HG03565 (cell line): ENCODE measurements around the gene KCNH8.
"Not testable (repeated sequence)": the region's sequence is repeated elsewhere in the genome, so short reads cannot be mapped to it uniquely, and the experiment has no call there.

ENCODE experiments used
- ATAC-seq: cut with Tn5 transposase; IDR thresholded peaks from one replicate; pipeline ENCODE4 v1.9.1; 2021; ENCODE audit warnings: mild to moderate bottlenecking, moderate library complexity; ENCODE audit not compliant: unreplicated experiment

KCNH8 gene

GRCh38 chr3:19171794-19172193 lies 23.5 kb downstream of the KCNH8 start:
- ATAC-seq: no peak

DNA sequence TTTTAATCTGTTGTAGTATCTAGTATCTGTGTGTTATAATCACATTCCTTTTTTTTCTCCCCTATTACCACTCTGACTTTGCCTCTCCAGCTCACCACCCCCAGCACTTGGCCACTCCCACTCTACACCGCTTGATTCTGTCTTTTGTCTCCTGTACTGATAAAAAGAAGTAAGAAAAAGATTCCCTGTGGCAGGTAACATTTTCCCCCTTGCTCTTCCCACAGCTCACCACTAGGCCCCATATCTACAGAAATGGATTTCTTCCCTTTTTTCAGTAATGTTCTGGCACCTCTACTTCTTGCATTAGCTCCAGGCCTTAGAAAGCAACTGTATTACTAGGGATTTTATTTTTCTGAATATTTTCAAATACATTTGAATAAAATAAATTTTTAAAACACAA lies 25.6 kb downstream of the KCNH8 start:
- ATAC-seq: no peak

GRCh38 chr3:19183584-19183983 lies 35.3 kb downstream of the KCNH8 start:
- ATAC-seq: no peak

DNA sequence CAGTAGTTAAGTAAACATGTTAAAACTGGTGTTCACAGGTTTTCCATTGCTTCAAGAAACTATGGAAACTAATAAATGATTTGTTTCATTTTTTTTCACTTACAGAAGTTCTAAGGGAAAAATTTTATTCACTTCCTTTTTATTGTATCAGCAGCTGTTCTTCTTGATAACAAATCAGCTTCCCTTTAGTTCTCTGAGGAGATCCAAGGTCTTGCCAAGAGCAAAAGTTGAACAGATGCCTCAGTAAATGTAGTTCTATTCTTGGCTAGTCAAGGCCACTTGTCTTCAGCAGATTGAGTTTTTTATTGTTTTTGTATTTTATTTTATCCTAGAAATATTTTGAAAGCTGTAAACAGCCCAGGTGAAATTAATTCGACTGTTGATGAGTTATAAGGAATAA lies 41.8 kb downstream of the KCNH8 start:
- no peak for ATAC-seq

GRCh38 chr3:19190602-19191001 lies 42.3 kb downstream of the KCNH8 start:
- ATAC-seq: peak; percentile 96

DNA sequence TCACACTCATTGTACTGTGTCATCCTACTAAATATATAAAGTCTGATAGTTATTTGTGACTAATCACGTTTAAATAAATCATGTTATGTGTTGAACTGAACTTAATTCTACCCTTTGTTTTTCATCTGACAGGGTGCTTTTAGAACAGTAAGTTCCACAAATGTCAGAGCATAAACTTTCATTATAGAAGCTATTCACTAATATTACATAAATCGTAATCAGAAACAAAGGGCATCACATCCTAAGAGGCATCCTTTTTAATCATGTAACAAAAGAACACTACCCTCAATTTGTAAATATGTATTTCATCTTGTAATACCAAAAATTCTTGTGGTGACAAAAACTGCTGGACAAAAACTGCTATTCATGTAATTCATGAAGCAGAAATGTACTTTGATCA lies 50.8 kb downstream of the KCNH8 start:
- ATAC-seq: no peak

- ATAC-seq: no peak
Observed at GRCh38 chr3:19202303-19202702, 54.0 kb downstream of the KCNH8 start.

DNA sequence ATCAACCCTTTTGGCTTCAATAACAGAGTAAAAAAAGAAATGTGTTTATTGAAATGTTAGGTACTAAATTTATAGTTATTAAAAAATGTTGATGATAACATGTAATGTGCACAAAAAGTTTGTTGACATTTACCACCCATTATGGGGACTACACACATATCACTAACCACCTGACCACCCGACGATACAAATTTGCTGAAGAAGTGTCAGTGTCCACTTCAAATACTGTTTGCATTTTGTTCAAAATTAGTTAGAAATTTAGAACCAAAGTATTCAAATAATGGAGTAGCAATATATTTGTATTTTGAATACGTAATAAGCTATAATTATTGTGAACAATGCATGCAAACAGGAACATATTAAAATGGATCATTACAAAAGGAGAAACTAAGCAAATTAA lies 54.4 kb downstream of the KCNH8 start:
- no peak for ATAC-seq

GRCh38 chr3:19206540-19206939 lies 58.2 kb downstream of the KCNH8 start:
- no peak for ATAC-seq

DNA sequence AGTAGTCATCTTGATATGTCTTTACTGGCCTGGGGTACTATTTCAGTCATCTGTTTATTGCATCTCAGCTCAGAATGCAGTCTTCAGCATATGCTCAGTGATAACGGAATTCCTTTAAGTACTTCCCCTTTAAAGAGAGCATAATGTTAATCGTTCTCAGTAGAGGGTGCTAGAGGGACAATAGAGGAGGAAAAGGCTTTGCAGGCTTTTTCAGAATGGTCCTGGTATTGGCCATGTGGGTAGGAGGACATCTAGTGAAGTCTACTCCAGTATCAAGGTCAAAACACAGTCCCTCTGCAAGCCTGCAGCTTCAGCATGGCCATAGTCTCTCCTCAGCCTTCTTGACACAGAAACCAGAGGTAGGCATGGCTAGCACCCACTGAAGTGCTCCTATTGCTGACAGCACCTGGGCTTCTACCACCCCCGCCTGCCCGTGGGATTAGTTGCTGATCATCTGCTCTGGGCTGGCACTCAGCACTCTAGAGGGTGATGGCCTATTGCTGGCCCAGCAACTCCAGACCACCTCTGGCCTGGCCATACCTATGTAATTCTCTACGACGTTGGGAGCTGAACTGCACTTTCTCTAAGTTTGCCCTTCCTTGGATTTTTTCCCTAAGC lies 65.4 kb downstream of the KCNH8 start:
- ATAC-seq: no peak

GRCh38 chr3:19215427-19215826 lies 67.1 kb downstream of the KCNH8 start:
- no peak for ATAC-seq

DNA sequence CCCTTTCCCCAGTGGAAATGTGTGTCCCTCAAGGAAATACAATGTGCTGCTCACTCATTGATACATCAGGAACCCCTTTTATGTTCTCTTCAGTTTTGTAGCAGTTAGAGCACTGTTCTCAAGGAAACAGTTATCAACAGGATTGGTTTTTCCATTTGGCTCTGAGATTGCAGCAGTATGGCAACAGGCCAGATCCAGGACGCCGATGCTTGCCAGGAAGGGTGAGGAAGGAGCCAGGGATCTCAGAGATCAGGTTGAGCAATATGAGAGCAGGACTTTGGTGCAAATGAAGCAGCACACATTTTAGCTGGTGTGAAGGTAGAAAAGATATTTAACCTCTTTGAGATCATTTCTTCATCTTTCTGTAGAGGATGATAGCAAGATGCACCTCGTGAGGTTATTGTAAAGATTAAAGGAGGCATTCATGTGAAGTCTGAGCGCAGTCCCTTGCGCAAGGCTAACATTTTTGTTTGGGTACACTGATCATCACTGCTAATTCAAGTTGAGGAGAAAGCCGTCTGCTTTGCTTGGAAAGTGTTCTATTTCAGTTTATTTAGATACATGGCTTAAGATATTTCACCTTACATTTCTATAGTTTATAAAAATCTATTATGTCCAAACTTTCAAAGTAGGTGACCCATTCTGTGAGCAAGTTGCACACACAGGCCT lies 68.5 kb downstream of the KCNH8 start:
- ATAC-seq: no peak

DNA sequence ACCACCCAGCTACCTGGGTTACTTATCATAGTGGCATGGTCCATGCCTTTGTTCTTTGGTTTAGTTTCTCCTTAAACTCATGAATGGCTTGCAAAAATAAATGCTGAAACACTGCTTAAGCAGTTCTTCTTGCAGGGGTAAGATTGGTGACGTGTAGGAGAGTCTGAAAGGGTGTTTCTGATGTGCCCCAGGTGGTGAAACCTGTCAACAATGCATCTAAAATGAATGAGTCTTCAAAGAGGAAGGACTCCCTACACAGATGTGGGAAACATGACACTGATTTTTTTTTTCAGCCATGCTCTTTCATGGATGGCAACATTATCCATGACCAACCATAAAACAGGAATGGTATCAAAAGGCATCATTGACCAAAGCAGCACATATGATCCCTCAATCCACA lies 72.0 kb downstream of the KCNH8 start:
- ATAC-seq: no peak

DNA sequence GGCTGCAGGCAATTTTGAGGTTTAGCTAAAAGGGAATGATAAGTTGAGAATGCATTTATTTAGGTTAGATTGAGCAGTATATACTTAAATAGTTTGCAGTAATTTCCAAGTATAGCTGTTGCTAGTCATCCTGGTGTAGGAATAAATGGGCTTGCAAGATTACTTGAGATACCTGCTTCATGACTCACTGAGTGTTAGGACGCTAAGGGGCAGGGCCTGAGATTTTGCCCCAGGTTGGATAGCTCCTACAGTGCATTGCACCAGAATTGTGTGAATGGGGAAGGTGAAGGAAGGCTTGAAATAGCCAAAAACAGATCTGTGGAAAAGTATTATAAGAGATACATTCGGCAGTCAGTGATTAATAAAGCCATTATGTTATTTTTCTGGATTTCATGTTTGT lies 72.8 kb downstream of the KCNH8 start:
- no peak for ATAC-seq

- ATAC-seq: no peak
Observed at GRCh38 chr3:19226479-19226878, 78.2 kb downstream of the KCNH8 start.

DNA sequence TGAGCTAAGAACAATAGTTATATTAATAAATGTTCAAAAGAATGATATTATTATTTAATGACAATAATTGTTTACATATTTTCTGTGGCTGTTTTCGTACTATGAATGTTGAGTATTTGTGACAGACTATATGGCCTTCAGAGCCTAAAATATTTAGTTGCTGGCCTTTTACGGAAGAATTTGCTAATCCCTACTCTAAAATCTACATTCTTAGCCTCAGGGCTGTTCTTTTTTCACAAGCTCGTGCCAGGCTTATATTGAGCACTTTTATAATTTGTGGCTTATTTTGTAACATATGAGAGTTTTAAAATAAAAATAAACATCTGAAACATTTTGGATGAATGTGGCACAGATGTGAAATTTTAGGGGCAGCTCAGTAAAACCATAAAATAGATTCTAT lies 79.9 kb downstream of the KCNH8 start:
- no peak for ATAC-seq

GRCh38 chr3:19229086-19229485 lies 80.8 kb downstream of the KCNH8 start:
- ATAC-seq: no peak

DNA sequence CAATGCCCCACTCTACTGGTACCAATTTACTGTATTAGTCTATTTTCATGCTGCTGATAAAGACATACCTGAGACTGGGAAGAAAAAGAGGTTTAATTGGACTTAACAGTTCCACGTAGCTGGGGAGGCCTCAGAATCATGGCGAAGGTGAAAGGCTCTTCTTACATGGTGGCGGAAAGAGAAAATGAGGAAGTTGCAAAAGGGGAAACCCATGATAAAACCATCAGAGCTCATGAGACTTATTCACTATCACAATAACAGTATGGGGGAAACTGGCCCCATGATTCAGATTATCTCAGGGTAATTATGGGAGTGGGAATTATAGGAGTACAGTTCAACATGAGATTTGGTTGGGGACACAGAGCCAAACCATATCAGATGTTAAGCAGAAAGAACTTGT lies 81.6 kb downstream of the KCNH8 start:
- peak; percentile 66 for ATAC-seq

GRCh38 chr3:19231792-19232461 lies 83.6 kb downstream of the KCNH8 start:
- no peak for ATAC-seq

- ATAC-seq: no peak
Observed at GRCh38 chr3:19232566-19232965, 84.3 kb downstream of the KCNH8 start.

- not testable (repeated sequence) for ATAC-seq
Observed at GRCh38 chr3:19233882-19234784, 85.8 kb downstream of the KCNH8 start.
